NCI-H524 (cell line): Measurements from ENCODE around the gene PROX2.

Experiments
- DNase-seq, 2 experiments: peaks; one replicate each; lab custom pipeline; 2025; lab: John Stamatoyannopoulos, UW

PROX2 gene

DNA sequence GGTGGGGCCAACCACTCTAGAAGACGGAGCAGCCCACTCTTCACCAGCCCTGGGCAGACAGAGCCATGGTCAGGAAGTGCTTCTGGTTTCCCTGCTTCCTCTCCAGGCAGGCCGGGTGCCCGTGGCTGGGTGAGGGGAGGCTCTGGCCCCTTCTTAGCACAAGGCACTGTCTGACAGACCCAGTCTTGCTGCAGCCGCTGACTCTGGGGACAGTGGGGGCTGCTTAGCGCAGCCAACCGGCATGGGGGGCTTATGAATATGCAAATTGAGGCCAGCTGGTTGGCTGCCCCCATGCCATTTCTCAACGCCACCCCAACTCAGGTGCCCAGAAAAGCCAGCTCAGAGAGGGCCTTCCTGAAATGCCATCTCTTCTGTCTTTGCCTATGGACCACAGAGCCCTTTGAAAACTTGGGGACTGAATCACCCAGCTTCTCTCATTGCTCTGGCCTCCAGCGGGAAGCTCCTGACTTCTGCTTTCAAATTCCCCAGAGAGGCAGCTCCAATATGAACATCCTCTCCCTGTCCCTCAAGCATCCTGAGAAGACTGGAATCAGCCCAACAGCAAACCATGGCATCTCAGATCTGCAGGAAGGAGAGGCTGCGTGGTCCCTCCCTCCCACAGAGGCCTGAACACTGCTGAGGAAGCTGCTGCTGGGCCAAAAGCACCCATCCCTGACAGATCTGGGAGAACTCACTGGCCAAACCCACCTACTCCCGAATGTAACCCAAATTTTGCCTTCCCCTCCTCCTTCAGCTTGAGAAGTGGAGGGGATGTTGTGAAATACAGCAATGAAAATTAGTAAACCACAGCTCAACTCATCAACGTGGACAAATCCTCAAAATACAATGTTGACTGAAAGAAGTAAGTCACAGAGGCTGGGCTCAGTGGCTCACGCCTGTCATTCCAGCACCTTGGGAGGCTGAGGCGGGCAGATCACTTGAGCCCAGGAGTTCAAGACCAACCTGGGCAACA, at the start of gene PROX2:
PROX2 (minus strand) TSS at position 205 of the 973 bp plus-strand sequence. CDS start 12,311 bp downstream, outside the sequence.
- DNase-seq = no peak

GRCh38 chr14:74924061-74924460, 48.1 kb upstream of the PROX2 start:
- no peak for DNase-seq

DNA sequence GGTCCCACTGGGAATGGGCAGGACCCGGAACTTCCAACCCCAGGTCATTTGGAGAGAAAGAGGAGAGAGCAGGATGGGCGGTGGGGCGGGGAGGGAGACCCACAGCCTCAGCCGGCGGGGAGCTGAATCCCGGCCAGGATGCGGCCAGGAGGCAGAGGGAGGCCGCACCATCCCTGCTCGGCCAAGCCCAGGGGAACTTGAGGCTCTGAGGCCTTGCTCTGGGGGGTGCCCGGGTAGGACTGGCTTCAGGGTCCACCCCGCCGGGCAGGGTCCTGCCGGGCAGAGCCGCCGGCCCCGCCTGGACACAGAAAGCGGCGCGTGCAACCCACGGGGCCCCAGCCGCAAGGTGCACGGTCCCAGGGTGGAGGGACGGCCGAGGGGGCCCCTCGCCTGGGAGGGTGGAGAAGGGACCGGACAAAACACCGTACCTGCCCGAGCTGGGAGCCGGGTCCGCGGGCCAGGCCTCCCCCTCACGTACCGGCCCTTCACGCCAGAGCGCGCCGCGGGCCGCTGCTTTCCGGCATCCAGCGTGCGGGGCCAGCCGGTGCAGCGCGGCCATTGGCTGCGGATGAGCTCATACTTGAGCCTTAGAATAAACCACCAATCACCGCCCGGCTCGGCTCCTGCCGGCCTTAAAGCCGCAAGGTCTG, 46.9 kb upstream of the PROX2 start, which contains the start of gene RPS6KL1:
RPS6KL1 (minus strand) TSS at position 509 of the 650 bp plus-strand sequence. CDS start 1,719 bp downstream, outside the sequence.
- DNase-seq = peak; percentile 94 to 98

GRCh38 chr14:74921987-74922751, 46.2 kb upstream of the PROX2 start:
- no peak for DNase-seq

DNA sequence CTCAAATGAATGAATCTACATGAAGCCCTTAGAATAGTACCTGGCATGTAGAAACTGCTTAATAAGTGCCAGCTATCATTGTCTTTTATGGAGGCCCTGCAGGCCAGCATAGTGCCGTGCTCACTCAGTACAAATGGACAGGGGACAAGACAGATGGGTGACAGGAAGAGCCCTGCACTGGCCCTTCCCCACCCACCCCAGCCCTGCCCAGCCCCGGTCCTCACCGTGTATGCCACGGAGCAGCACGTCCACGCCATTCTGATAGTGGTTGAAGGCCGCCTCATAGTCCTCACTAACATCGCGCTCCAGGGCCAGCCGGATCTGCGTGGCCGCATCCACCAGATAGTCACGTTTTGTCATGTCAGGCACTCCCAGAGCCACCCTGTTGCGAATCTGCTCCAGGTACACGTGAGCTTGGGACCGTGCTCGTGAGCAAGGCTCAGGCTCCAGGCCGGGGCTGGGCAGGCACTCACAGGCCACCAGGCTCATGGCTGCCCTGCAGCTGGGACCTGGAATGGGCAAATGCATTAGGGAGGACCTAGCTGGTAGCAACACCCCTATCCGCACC, 45.2 kb upstream of the PROX2 start:
- no peak for DNase-seq

- no peak for DNase-seq
These were observed 44.3 kb upstream of the PROX2 start for GRCh38 chr14:74920281-74920680.

DNA sequence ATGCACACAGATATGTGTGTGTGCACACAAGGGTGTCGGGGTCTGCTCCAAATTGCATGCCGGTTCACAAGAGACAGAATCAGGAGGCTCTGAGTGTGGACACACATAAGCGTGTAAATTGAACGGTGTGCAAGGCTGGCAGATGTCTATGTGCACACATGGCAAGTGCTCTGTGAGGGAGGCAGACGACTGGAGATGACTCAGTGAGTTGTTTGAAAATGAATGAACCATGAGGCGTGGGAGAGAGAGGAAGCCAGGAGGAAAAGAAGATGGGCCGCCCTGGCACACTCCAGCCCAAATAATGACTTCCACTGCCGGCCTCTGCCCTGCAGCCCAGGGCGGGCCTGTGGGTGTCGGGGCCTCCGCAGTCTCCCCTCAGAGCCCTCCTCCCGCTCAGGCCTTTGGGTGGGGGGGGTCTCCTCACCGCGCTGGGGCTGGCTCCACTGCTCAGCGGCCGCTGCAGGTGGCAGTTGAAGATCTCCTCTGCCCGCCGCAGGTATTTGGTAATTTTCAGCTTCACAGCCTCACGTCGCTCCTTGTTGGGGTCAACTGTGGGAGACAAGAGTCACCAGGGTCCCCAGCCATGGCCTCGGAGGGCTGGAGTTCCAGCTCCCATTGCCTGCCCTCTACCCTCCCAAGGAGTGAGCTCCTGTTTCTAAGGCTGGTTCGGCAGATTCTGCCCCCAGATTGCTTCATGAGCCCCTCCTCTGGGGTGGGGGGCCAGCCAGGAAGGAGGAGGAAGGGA, 43.6 kb upstream of the PROX2 start:
- DNase-seq = no peak

DNA sequence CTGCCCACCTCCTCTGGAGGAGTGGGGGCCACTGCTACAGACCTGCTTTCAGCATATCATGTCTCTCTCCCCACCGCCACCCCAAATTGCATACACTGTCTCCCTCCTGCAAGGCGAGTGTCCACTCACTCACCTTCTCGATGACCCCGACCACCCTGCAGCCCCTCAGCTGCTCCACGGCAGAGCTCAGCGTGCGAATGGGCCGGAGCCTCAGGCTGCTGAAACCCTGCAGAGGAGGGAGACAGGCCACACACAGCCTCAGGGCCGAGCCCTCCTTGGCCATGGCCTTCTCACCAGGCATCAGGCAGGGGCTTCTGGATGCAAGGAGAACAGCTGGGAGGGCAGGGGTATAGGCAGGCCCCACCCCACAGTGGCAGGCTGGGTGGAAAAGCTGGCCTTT, 42.4 kb upstream of the PROX2 start:
- DNase-seq = no peak

- no peak for DNase-seq
These were observed 41.7 kb upstream of the PROX2 start for GRCh38 chr14:74917646-74918081.

DNA sequence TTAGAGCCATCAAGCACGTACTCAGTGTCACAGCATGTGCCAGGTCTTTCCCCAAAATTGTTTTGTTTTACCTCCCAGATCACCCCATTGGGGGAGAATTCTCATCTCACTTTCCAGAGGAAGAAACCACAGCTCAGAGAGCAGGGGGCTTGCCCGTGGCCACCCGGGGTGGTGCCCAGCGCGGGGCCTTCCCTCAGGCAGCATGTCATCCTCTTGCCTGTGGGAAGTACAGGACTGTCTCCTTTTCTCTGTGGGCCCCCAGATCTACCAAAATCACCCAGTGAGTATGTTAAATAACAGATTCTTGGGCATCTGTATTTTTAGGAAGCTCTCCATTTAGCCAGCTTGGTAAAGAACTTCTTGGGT, 41.2 kb upstream of the PROX2 start:
- DNase-seq = no peak

GRCh38 chr14:74915826-74916225, 39.9 kb upstream of the PROX2 start:
- no peak for DNase-seq

DNA sequence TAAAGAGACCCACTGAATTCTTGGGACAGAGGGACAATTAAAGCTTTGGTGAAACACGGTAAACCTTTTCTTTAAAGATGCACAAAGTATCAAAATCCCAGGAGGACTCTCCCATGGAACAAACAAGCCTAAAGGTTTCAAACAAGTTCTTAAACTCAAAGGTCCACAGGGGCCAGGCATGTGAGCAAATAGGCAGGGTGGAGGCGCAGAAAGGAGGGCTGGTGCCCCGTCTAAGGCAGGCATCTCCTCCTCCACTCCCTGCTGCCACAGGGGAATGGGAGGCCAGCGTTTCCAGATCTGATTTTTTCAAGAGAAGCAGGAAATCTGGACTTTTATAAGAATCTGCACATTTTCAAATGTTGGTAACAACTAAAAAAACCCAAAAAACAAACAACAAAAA, 39.5 kb upstream of the PROX2 start:
- no peak for DNase-seq

DNA sequence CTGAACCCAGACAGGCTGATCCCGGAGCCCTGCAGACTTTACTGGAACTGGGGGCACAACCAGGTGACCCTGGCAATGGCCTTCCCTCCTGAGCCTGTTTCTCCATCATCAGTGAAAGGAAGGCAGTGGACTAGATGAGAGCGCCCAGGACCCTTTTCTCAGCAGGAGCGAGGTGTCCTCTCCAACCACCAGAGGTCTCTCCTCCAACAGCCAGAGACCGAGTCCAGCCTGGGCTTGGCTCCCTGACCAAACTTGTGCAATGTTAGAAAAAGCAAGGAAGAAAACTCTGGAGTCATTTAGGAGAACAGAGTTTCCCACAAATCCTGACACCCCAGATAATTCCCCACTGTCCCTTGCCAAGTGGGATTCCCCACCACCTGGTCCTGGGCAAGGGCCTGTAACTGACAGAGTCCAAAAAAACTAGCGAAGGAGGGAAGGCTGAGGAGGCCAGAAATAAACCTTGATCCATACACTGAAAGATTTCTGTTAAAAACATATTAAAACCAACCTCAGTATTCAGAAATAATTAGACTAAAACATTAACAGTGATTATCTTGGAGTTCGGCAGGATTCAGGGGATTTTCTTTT, 38.1 kb upstream of the PROX2 start:
- DNase-seq = peak; percentile 50 to 67

DNA sequence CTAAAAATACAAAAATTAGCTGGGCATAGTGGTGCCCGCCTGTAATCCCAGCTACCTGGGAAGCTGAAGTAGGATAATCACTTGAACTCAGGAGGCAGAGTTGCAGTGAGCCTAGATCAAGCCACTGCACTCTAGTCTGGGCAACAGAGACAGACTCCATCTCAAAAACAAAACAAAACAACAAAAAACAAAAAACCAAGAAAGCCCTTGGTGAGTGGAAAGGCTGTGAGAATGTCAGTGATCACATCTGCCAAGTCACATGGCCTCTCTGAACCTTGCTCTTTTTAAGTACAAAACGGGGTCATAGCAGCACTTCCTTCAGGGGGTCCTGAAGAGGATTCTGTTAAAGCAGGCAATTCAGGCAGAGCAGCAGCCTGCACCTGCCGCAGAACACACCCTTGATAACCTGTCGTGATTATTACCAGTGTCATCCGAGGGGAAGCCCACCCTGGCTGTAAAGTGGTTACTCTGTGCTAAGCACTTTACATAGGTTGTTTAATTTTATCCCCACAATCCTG, 37.5 kb upstream of the PROX2 start:
- no peak for DNase-seq

DNA sequence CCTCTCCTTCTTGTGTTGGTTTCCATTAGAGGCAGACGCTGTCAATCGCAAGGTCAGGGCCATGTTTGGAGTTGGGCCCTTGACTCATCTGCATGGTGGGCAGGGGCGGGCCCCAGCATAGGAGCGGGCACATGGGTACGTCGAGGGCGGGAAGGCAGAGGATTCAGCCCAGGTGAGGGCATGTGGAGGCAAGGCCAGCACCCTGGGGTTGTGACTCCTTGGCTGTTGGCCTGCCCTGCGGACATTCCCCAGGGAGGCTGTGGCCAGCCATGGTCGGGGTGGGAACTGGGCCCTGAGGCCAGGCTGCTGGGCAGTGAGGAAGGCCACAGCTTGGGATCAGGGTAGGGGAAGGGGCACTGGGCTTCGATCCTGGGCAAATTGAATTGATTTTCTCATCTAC, 36.9 kb upstream of the PROX2 start:
- DNase-seq = no peak

DNA sequence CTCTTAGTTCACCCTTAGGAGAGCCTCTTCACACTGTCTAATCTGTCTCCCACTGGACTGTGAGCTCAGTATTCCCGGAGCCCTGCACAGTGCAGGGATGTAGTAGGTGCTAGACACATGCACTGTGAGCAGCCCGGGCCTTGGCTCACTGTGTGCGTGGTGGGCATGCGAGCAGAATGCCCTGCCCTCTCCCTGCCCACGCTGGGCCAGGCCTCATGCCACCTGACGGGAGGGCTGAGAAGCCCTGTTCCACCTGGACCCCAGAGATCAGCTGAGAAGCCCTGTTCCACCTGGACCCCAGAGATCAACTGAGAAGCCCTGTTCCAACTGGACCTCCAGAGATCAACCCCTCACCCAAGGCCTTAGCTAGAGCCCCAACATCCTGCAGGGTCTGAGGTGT, 36.2 kb upstream of the PROX2 start:
- no peak for DNase-seq

DNA sequence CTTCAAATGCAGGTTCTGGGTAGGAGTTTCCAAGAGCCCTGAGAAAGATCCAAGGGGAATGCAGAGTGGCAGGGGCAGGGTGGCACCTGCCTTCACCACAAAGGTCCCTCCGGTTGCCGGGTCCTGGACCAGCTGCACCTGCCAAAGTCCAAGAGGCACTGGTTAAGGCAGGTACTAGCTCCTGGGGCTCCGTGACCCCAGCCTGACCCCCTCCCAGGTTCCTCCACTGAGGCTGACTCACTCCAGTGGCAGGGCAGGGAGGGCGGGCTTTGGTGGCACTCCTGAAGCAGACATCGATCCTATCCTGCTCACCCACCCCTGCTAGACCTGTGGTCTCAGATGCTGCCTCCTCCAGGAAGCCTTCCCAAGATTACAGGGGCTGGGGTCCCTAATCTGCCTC, 35.8 kb upstream of the PROX2 start:
- DNase-seq = no peak

DNA sequence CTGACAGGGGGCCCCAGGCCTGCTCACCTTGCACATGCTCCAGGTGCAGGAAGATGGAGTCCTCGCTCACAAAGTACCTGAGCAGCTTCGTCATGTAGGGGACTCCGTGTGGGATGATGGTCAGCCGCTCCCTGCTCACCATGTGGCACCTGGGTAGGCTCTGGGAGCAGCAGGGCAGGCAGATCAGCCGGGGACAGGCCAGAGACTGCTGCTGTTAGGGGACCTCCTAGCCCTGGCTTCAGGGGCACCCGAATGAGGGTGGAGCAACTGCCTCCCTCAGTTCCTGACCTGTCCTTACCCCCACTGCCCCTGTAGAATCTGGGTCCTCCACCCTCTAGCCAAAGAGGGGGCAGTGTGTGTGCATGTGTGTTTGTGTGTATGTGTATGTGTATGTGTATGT, 35.3 kb upstream of the PROX2 start:
- no peak for DNase-seq

DNA sequence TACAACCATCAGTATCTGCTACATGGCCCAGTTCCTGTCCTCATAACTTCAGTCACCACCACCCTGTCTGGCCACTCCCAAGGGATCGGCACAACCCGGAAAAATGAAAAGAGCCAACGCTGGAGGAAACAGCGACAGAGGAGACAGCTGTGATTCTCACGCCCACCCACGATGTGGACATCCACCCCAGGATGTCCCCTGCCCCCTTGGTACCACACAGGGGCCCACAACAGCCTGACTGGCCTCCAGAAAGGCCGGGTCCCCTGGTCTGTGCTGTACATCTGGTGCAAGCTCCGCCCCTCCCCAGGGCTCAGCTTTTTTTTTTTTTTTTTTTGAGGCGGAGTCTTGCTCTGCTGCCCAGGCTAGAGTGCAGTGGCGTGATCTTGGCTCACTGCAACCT, 34.6 kb upstream of the PROX2 start:
- no peak for DNase-seq

DNA sequence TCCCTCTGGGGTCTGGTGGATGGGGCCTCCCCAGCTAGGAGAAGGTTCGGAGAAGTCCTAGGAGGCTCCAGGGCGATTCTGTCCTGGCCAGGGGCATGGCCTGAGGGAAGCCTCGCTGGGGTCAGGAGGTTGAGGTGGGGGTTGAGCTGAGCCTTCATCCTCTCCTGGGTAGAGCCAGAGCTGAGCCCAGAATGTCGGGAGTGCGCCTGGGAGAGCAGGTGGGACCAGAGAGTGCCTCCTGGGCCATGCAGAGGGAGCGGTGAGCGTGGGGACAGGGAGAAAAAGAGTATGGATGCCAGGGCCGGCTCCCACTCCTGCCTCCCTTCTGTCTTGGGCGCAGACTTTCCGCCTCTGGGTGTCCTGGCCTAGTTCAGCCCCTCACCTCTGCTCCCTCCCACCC, 34.0 kb upstream of the PROX2 start:
- DNase-seq = no peak

- no peak for DNase-seq
These were observed 33.6 kb upstream of the PROX2 start for GRCh38 chr14:74909501-74909900.
